IMR-90 (cell line): ENCODE results near the gene CCDC18. TPM values are rescaled to one million over a fixed set of nuclear protein-coding genes. Genes with fewer than 3 reads are reported as not detected.

Source experiments
- ATAC-seq: fragments of 200-7000 bp; cut with Tn5 transposase; 2 replicates; pipeline ENCODE4 v1.9.1; 2020; ENCODE audit warnings: low read depth, mild to moderate bottlenecking, moderate library complexity
- BruUV-seq: library from RNA; stranded (reverse); fragments of 400-500 nt; replicated peaks from 2 replicates; lab custom pipeline; 2021; lab: Mats Ljungman, UMichigan
- CTCF ChIA-PET: fragments of 300-600 bp; formaldehyde crosslinking; extraction: SDS; loops from one replicate; lab custom pipeline; 2021; ENCODE audit warnings: antibody characterized with exemption; lab: Yijun Ruan, JAX
- POLR2A ChIA-PET: fragments of 300-600 bp; sonication (Branson Sonifier 250); formaldehyde crosslinking; loops from one replicate; lab custom pipeline; 2022; ENCODE audit warnings: antibody characterized with exemption; ENCODE audit not compliant: unreplicated experiment; lab: Charles Lee
- DNase-seq: peaks from one replicate; pipeline ENCODE4 v3.0.0; 2013
- H2AFZ ChIP-seq: replicated peaks from 2 replicates; pipeline ENCODE3; 2013; ENCODE audit warnings: low read length, mild to moderate bottlenecking; ENCODE audit not compliant: poor library complexity
- H2AK5ac ChIP-seq: 2 replicates; pipeline ENCODE4 v1.6.1; 2013; ENCODE audit warnings: low read depth, low read length, inconsistent platforms
- H2AK9ac ChIP-seq: replicated peaks from 2 replicates; pipeline ENCODE3; 2013; ENCODE audit warnings: mild to moderate bottlenecking, low read depth, low read length, moderate library complexity; ENCODE audit not compliant: poor library complexity
- H2BK120ac ChIP-seq: 2 replicates; pipeline ENCODE4 v1.6.1; 2013; ENCODE audit warnings: low read depth, low read length, inconsistent platforms
- H2BK15ac ChIP-seq: 3 replicates; pipeline ENCODE4 v1.6.1; 2013; ENCODE audit warnings: low read depth, low read length, inconsistent platforms
- H2BK20ac ChIP-seq: 2 replicates; pipeline ENCODE4 v1.6.1; 2013; ENCODE audit warnings: low read depth, mild to moderate bottlenecking, inconsistent platforms, low read length, moderate library complexity
- H2BK5ac ChIP-seq: 2 replicates; pipeline ENCODE4 v1.6.1; 2013; ENCODE audit warnings: mild to moderate bottlenecking, low read depth, low read length, inconsistent platforms; ENCODE audit not compliant: poor library complexity, severe bottlenecking
- H3K14ac ChIP-seq: replicated peaks from 2 replicates; pipeline ENCODE4 v1.6.1; 2013; ENCODE audit warnings: low read depth, low read length, inconsistent platforms
- H3K18ac ChIP-seq: 2 replicates; pipeline ENCODE4 v1.6.1; 2013; ENCODE audit warnings: low read depth, low read length, control low read depth
- H3K23ac ChIP-seq: 2 replicates; pipeline ENCODE4 v1.6.1; 2013; ENCODE audit warnings: low read depth, low read length, inconsistent platforms
- H3K27ac ChIP-seq: 2 replicates; pipeline ENCODE4 v1.5.1; 2013; ENCODE audit warnings: mild to moderate bottlenecking, control low read depth, low read length; ENCODE audit not compliant: insufficient read depth
- H3K27me3 ChIP-seq: 2 replicates; pipeline ENCODE4 v1.6.1; 2013; ENCODE audit warnings: low read length; ENCODE audit not compliant: control insufficient read depth, insufficient read depth
- H3K36me3 ChIP-seq: 2 replicates; pipeline ENCODE4 v1.6.1; 2013; ENCODE audit warnings: low read length, mixed read lengths; ENCODE audit not compliant: control insufficient read depth, insufficient read depth
- H3K4ac ChIP-seq: 2 replicates; pipeline ENCODE4 v1.6.1; 2013; ENCODE audit warnings: low read depth, low read length, inconsistent platforms
- H3K4me1 ChIP-seq: 2 replicates; pipeline ENCODE4 v1.6.1; 2013; ENCODE audit warnings: low read length, mixed read lengths; ENCODE audit not compliant: control insufficient read depth, insufficient read depth
- H3K4me2 ChIP-seq: 2 replicates; pipeline ENCODE4 v1.6.1; 2013; ENCODE audit warnings: low read depth, mild to moderate bottlenecking, control low read depth, low read length, moderate library complexity
- H3K4me3 ChIP-seq: 2 replicates; pipeline ENCODE4 v1.5.1; 2013; ENCODE audit warnings: low read depth, mild to moderate bottlenecking, control low read depth, low read length, moderate library complexity; ENCODE audit not compliant: insufficient read depth
- H3K56ac ChIP-seq: 2 replicates; pipeline ENCODE4 v1.6.1; 2013; ENCODE audit warnings: low read length, inconsistent platforms; ENCODE audit not compliant: insufficient read depth; ENCODE audit errors: extremely low read depth
- H3K79me1 ChIP-seq, 2 experiments: 2 replicates each; pipeline ENCODE4 v1.6.1; 2013; ENCODE audit warnings: low read length in 2 of 2, inconsistent platforms in 1 of 2, low read depth in 1 of 2
- H3K9ac ChIP-seq: 2 replicates; pipeline ENCODE4 v1.6.1; 2013; ENCODE audit warnings: low read depth, low read length, control low read depth
- H3K9me1 ChIP-seq: 2 replicates; pipeline ENCODE4 v1.6.1; 2013; ENCODE audit warnings: low read length, inconsistent platforms; ENCODE audit not compliant: insufficient read depth
- H3K9me3 ChIP-seq: 2 replicates; pipeline ENCODE4 v1.6.1; 2013; ENCODE audit warnings: low read length; ENCODE audit not compliant: control insufficient read depth, insufficient read depth
- H4K20me1 ChIP-seq: 2 replicates; pipeline ENCODE4 v1.6.1; 2013; ENCODE audit warnings: low read length, inconsistent platforms; ENCODE audit not compliant: insufficient read depth
- H4K5ac ChIP-seq: 2 replicates; pipeline ENCODE4 v1.6.1; 2013; ENCODE audit warnings: mild to moderate bottlenecking, low read depth, low read length, control low read depth
- H4K8ac ChIP-seq, 2 experiments: 2 replicates each; pipeline ENCODE4 v1.6.1; 2013; ENCODE audit warnings: low read depth in 2 of 2, low read length in 2 of 2, control low read depth in 1 of 2, inconsistent platforms in 1 of 2
- H4K91ac ChIP-seq: 2 replicates; pipeline ENCODE4 v1.6.1; 2013; ENCODE audit warnings: low read depth, low read length, inconsistent platforms; ENCODE audit not compliant: insufficient read depth
- BHLHE40 ChIP-seq: fragments of 150-350 bp; IDR thresholded peaks from 2 replicates; pipeline ENCODE4 v1.6.1; 2016; ENCODE audit warnings: mild to moderate bottlenecking, low read depth, low read length
- CEBPB ChIP-seq: IDR thresholded peaks from 2 replicates; pipeline ENCODE4 v1.6.1; 2012; ENCODE audit warnings: low read depth, low read length, improper control_type of control experiment
- CHD1 ChIP-seq: IDR thresholded peaks from 2 replicates; pipeline ENCODE4 v1.6.1; 2012; ENCODE audit warnings: low read depth, low read length, improper control_type of control experiment
- CTCF ChIP-seq: conservative IDR thresholded peaks from 2 replicates; pipeline ENCODE4 v1.5.1; 2012; ENCODE audit warnings: mild to moderate bottlenecking, low read depth, low read length, improper control_type of control experiment
- ELK1 ChIP-seq: fragments of 150-350 bp; IDR thresholded peaks from 2 replicates; pipeline ENCODE4 v1.6.1; 2016; ENCODE audit warnings: low read depth, mild to moderate bottlenecking, low read length, moderate library complexity, borderline replicate concordance
- FOS ChIP-seq: fragments of 150-350 bp; IDR thresholded peaks from 2 replicates; pipeline ENCODE4 v1.6.1; 2016; ENCODE audit warnings: low read depth, low read length
- MAFK ChIP-seq: IDR thresholded peaks from 2 replicates; pipeline ENCODE4 v1.6.1; 2012; ENCODE audit warnings: low read depth, low read length, improper control_type of control experiment
- MAZ ChIP-seq: IDR thresholded peaks from 2 replicates; pipeline ENCODE4 v1.6.1; 2012; ENCODE audit warnings: low read depth, mild to moderate bottlenecking, low read length, improper control_type of control experiment, moderate library complexity, borderline replicate concordance
- MXI1 ChIP-seq: IDR thresholded peaks from 2 replicates; pipeline ENCODE4 v1.6.1; 2012; ENCODE audit warnings: low read depth, mild to moderate bottlenecking, low read length, moderate library complexity, borderline replicate concordance
- NFE2L2 ChIP-seq: fragments of 150-350 bp; IDR thresholded peaks from 2 replicates; pipeline ENCODE4 v1.6.1; 2016; ENCODE audit warnings: low read depth, mild to moderate bottlenecking, low read length
- POLR2A ChIP-seq: IDR thresholded peaks from 2 replicates; pipeline ENCODE4 v1.6.1; 2012; ENCODE audit warnings: mild to moderate bottlenecking, low read depth, low read length
- RAD21 ChIP-seq: IDR thresholded peaks from 2 replicates; pipeline ENCODE4 v1.6.1; 2012; ENCODE audit warnings: low read length, improper control_type of control experiment
- RCOR1 ChIP-seq: IDR thresholded peaks from 2 replicates; pipeline ENCODE4 v1.6.1; 2012; ENCODE audit warnings: mild to moderate bottlenecking, low read length, improper control_type of control experiment; ENCODE audit not compliant: insufficient replicate concordance
- RFX5 ChIP-seq: IDR thresholded peaks from 2 replicates; pipeline ENCODE4 v1.8.0; 2012; ENCODE audit warnings: low read depth, mild to moderate bottlenecking, low read length, moderate library complexity
- SMC3 ChIP-seq: fragments of 150-350 bp; IDR thresholded peaks from 2 replicates; pipeline ENCODE4 v1.6.1; 2016; ENCODE audit warnings: low read depth, mild to moderate bottlenecking, antibody characterized with exemption, low read length, moderate library complexity
- USF2 ChIP-seq: fragments of 150-350 bp; IDR thresholded peaks from 2 replicates; pipeline ENCODE4 v1.6.1; 2017; ENCODE audit warnings: mild to moderate bottlenecking, antibody characterized with exemption, low read length, low read depth
- WGBS, 2 experiments: methylation state at CpG; one replicate each; pipeline versions ENCODE4 v1.1.5 to v1.1.7; 2013; ENCODE audit warnings: missing lambda C conversion rate in 2 of 2; ENCODE audit not compliant: insufficient read length in 1 of 2; ENCODE audit errors: extremely low coverage in 2 of 2; 5-methylcytosine and 5-hydroxymethylcytosine counted together
- dilution Hi-C: fragments of 300-500 bp; cut with HindIII; formaldehyde crosslinking; loops from one replicate; pipeline ENCODE4 v1.14.3; 2018; ENCODE audit warnings: low sequenced_read_pairs; ENCODE audit not compliant: unreplicated experiment
- in situ Hi-C: fragments of 300-500 bp; cut with MboI; formaldehyde crosslinking; loops from 3 replicates; pipeline ENCODE4 v1.14.3; 2019; ENCODE audit warnings: low sequenced_read_pairs, inconsistent platforms, mixed read lengths
- intact Hi-C: fragments of 100-400 bp; cut with micrococcal nuclease; formaldehyde crosslinking; loops from 2 replicates; pipeline ENCODE4 v1.10.0; 2022
- polyA plus RNA-seq, 3 experiments: library from polyadenylated mRNA; depleted of rRNA; stranded (reverse); fragments of >200 nt; gene quantifications; 2 replicates each; pipeline ENCODE4 v1.2.3, GENCODE V29; 2012; ENCODE audit warnings: low replicate concordance in 1 of 3
- total RNA-seq: library from RNA; depleted of rRNA; stranded (reverse); fragments of >200 nt; gene quantifications from 2 replicates; pipeline ENCODE4 v1.2.3, GENCODE V29; 2012

Gene CCDC18
- total and polyA plus RNA-seq, 2 of the 4 experiments (the other 2 are of a cell fraction) = 5.5 to 7.3 TPM

GRCh38 chr1:93317207-93317606 is 136.7 kb downstream of the CCDC18 start:
- ChIA-PET CTCF (no interaction called here), POLR2A (no interaction called here)
- no peak for DNase-seq
- Histone ChIP-seq H2BK15ac (no peak overlapping the region), H3K9me3 (no peaks in the 10 kb centered on the region), H2AFZ (no peak overlapping the region), H3K36me3 (no peaks in the 10 kb centered on the region), H3K56ac (no peak overlapping the region), H2AK9ac (no peak overlapping the region), H3K4me1 (no peaks in the 10 kb centered on the region), H4K5ac (no peak overlapping the region), H3K79me1 (no peaks in the 10 kb centered on the region), H3K9me1 (no peaks in the 10 kb centered on the region), H4K8ac (no peak overlapping the region), H4K91ac (no peak overlapping the region), H2BK120ac (no peak overlapping the region), H3K27me3 (no peaks in the 10 kb centered on the region), H3K4me2 (no peak overlapping the region), H3K9ac (no peak overlapping the region), H3K23ac (no peak overlapping the region), H3K14ac (no peak overlapping the region), H2AK5ac (no peak overlapping the region), H2BK5ac (no peak overlapping the region), H3K27ac (no peak overlapping the region), H3K4ac (no peak overlapping the region), H2BK20ac (no peak overlapping the region), H3K4me3 (no peak overlapping the region), H4K20me1 (no peaks in the 10 kb centered on the region), H3K18ac (no peak overlapping the region)
- no peak for ATAC-seq
- dilution Hi-C loops (no loop called here), in situ Hi-C loops (no loop called here), intact Hi-C loops (no loop called here)
- TF ChIP-seq SMC3 = no peak
- no peak for TF ChIP-seq NFE2L2
- no peak for TF ChIP-seq RFX5
- no peak for TF ChIP-seq CEBPB
- no peak for TF ChIP-seq CHD1
- TF ChIP-seq BHLHE40 = no peak
- TF ChIP-seq MXI1 = no peak
- TF ChIP-seq POLR2A = no peak
- no peak for TF ChIP-seq MAFK
- TF ChIP-seq USF2 = no peak
- TF ChIP-seq CTCF = no peak
- TF ChIP-seq RAD21 = no peak
- TF ChIP-seq FOS = no peak
- no peak for TF ChIP-seq RCOR1
- TF ChIP-seq ELK1 = no peak
- TF ChIP-seq MAZ = no peak
- BruUV-seq = no TSS peak
- 20% methylated on average over 1 of the region's 2 CpGs; no CpG with 5 or more reads in 1 of the 2 experiments for WGBS, 2 experiments
